GM10266 (cell line): ENCODE data around the gene LAMC2.

Experiments used
- DNase-seq: peaks from one replicate; pipeline ENCODE4 v3.0.0; 2012; ENCODE audit errors: extremely low spot score
- CTCF ChIP-seq: IDR thresholded peaks from 2 replicates; pipeline ENCODE4 v1.5.1; 2012; ENCODE audit warnings: mild to moderate bottlenecking, low read depth; ENCODE audit not compliant: control insufficient read depth, insufficient read depth; ENCODE audit errors: missing control alignments

LAMC2 gene

DNA sequence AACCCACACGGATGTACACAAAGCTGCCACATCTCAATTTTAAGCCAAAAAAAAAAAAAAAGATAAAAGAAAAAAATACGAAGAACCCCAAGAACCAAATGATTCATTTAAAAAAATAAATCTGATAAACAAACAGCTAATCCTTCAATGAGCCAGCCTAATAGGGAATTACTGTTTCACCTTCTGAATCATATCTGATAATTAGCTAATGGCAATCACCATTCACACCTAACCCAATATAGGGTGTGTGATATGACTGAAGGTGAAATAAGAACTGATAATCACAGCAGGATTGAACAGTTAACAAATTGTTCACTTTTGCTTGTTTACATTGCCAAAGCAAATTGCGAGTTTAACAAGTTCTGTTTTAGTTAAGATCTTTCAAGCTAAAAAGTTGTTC, 61.4 kb downstream of the LAMC2 start:
- no peak for TF ChIP-seq CTCF
- no peak for DNase-seq

DNA sequence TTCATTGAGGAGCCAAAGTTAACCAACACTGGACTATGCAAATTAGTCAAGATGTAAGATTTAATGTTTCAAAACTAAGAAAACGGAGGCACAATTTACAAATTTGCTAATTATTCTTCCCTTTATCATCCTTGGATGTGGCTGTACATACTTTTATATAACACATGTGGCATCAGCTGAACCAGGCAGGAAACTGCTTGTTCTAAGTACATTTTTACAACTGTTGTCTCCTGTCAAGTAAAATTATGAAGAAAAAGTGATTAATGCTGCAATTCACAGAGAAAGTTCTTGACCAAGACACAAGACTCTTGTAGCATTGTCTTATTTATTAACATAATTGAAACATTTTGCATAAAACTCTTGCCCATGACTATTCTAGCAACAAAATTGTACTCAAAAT, 61.9 kb downstream of the LAMC2 start:
- TF ChIP-seq CTCF = no peak
- DNase-seq = no peak

GRCh38 chr1:183248989-183249691, 63.1 kb downstream of the LAMC2 start:
- TF ChIP-seq CTCF = no peak
- no peak for DNase-seq

GRCh38 chr1:183249941-183250452, 63.9 kb downstream of the LAMC2 start:
- TF ChIP-seq CTCF = no peak
- no peak for DNase-seq

DNA sequence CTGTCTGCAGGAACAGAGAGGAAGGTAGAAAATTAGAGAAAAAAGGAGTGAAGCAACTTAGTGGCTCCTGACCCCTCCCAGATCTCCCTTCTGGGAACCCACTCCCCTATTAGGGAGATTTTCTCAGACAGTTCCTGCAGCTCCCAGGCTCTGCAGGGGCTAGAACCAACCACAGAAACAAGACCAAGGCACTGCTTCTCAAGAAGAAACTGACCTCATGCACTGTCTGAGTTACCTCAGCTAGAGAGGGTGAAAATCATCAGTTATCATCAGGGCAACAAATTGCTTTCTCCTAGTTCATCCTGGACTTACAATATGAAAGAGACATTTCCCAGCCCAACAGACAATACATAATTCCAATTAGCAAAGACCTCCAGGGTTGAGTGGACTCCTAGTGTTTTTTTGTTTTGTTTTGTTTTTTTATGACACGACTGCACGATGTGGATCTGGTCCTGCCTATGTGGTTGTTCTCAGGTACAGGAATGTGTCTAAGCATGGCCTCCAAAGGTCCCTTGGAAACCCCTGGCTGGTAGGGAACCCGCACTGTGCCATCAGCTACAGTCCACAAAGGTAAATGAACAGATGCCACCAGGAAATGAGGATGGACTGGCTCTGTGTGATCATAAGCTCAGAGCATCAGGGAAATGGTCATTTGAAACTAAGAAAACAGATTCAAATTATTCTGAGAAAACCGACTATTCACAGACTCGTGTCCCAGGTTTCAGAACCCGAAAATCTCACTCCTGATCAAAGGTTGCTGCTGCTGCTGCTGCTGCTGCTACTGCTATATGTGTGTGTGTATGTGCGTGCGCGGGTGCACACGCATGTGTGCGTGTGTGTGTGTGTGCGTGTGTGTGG, 65.3 kb downstream of the LAMC2 start:
- DNase-seq = no peak
- TF ChIP-seq CTCF = no peak

- no peak for TF ChIP-seq CTCF
- DNase-seq = no peak
These were observed 65.9 kb downstream of the LAMC2 start for GRCh38 chr1:183251959-183252450.

DNA sequence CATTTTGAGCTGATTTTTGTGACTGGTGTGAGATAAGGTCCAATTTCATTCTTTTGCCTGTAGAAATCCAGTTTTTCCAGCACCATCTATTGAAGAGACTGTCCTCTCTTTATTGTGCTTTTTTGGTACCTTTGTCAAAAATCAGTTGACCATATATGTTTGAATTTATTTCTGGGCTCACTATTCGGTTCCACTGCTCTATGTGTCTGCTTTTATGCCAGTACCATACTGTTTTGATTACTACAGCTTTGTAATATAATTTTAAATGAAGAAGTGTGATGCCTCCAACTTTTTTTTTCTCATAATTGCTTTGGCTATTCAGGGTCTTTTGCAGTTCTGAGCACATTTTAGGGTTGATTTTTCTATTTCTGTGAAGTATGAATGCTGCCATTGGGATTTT, 69.0 kb downstream of the LAMC2 start:
- DNase-seq = no peak
- TF ChIP-seq CTCF = no peak
